Measurements from ENCODE around the gene PRDX5.

The PRDX5 gene

GRCh38 chr11:64327993-64328392, 10.1 kb downstream of the PRDX5 start:
- no peak for DNase-seq

- DNase-seq = no peak
Measured at GRCh38 chr11:64330888-64331287, 13.0 kb downstream of the PRDX5 start.

DNA sequence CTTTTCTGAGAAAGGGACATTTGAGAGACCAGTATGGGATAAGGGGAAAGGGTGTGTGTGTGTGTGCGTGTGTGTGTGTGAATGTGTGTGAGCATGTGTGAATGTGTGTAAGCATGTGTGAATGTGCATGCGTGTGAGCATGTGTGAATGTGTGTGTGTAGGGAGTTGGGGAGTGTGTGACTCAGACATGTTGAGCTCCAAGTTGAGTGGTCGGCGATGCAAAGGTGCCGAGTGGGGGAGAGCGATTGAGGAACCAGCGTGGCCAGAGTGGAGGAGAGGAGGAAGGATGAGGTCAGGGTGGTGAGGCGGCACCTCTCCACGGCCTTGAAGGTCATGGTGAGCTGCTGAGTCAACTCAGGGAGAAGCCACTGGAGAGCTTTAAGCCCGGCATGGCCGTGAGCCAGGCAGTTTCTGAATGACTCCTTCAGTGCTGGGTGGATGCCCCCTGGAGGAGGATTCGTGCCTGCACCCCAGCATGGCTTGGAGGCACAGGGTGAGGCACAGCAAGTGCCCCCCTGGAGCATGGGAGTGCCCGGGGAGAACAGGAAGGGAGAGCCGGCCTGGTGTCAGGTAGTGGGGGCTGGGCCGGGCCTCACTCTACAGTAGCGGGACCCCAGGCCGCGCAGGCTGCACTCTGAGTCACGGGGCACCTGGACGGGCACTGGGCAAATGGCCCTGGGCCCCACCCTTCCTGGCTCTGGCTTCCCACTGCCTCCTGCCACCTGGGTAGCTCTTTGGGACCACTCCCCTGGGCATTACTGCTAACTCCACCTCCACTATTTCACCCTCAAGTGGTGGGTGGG, 13.8 kb downstream of the PRDX5 start:
- no peak for DNase-seq

DNA sequence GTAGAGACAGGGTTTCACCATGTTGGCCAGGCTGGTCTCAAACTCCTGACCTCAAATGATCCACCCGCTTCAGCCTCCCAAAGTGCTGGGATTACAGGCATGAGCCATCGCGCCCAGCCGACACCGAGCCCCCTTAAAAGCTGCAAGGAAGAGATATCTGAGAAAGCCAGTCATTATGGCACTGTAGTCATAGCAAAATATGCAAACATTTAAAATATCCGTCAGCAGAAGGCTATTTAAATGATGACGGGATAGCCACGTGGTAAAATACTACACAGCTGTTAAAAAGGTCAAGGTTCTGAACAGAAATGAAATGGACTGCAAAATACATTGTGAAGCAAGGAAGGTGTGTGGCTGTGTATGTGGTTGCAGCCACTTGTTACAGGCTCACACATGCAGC, 15.6 kb downstream of the PRDX5 start:
- no peak for DNase-seq

- DNase-seq = peak; percentile 60
Measured at GRCh38 chr11:64334764-64335735, 17.1 kb downstream of the PRDX5 start.

DNA sequence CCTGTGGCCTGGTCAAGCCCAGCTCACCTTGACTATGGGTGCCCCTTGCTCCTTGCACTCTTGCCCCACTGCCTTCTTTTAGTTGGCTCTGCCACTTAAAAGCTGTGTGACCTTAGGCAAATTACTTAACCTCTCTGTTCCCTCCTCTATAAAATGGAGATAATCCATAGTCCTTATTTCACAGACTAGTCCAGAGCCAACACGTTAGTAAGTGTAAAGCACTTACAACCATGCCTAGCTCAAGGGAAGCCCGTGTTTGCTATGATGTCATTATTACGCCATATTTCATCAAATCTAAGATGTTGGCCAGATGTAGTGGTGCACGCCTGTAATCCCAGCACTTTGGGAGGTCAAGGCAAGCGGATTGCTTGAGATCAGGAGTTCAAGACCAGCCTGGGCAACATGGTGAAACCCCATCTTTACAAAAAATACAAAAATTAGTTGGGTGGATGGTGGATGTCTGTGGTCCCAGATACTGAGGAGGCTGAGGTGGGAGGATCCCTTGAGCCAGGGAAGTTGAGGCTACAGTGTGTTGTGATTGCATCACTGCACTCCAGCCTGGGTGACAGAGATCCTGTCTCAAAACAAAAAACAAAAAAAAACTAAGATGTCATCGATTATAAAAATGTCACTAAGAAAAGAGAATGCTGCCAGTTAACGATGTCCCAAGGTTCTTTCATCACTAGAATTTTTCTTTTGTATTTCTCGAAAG, 19.8 kb downstream of the PRDX5 start:
- DNase-seq = no peak

DNA sequence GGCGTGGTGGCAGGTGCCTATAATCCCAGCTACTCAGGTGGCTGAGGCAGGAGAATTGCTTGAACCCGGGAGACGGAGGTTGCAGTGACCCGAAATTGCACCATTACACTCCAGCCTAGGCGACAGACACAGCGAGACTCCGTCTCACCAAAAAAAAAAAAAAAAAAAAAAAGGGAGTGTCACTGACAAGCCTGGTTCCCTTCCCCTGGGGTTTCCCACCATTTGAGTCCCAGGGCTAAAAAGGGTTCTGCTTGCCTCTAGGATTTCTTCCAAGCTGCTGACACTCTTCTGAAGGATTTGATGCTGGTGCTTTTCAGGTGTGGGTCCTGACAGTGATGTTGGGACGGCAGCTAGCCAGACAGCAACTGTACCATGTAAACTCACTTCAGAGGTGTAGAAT, 20.8 kb downstream of the PRDX5 start:
- no peak for DNase-seq

DNA sequence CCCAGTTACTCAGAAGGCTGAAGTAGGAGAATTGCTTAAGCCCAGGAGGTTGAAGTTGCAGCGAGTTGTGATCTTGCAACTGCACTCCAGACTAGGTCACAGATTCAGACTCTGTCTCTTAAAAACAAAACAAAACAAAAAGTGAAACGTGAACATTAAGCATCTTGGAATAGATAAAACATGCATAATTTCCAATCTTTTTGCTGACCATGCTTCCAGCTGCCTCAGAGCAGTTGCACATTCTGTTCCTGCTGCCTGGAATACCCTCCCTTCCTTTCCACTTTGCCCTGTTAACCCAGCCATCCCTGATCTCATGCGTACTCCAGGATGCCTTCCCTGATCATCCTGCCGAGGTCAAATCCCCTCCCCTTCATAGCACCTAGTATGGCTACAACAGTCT, 21.4 kb downstream of the PRDX5 start:
- DNase-seq = no peak

- no peak for DNase-seq
Measured at GRCh38 chr11:64339754-64340408, 22.0 kb downstream of the PRDX5 start, which contains the start of gene CCDC88B. TSS of gene CCDC88B (plus strand) at chr11:64340204. CDS start at chr11:64340267, 63 bp downstream.

DNA sequence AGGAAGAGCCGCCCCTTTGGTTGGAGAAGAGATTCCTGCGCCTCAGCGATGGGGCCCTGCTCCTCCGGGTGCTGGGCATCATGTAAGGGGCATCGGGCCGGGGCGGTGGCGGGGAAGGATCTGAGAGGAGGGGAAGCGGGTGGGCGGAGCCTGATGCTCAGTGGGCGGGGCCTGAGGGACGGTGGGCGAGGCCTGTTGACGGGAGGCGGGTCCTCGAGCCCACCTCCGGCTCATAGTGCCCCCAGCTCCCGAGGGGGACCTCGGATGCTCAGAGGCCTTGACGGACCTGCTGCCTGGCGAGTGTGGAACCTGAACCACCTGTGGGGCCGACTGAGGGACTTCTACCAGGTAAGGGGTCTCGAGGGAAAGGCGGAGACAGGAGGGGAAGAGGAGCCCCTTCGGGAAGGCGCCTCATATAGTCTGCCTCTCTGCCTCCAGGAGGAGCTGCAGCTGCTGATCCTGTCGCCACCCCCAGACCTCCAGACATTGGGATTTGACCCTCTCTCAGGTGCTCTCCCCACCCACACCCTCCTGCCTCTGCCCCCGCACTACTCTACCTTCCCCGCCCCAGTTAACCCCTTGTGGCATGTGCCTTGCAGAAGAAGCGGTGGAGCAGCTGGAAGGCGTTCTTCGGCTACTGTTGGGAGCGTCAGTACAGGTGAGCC, 22.9 kb downstream of the PRDX5 start:
- no peak for DNase-seq

GRCh38 chr11:64341429-64341828, 23.5 kb downstream of the PRDX5 start:
- DNase-seq = no peak

- DNase-seq = peak; percentile 31
Measured at GRCh38 chr11:64341851-64342791, 24.2 kb downstream of the PRDX5 start.

DNA sequence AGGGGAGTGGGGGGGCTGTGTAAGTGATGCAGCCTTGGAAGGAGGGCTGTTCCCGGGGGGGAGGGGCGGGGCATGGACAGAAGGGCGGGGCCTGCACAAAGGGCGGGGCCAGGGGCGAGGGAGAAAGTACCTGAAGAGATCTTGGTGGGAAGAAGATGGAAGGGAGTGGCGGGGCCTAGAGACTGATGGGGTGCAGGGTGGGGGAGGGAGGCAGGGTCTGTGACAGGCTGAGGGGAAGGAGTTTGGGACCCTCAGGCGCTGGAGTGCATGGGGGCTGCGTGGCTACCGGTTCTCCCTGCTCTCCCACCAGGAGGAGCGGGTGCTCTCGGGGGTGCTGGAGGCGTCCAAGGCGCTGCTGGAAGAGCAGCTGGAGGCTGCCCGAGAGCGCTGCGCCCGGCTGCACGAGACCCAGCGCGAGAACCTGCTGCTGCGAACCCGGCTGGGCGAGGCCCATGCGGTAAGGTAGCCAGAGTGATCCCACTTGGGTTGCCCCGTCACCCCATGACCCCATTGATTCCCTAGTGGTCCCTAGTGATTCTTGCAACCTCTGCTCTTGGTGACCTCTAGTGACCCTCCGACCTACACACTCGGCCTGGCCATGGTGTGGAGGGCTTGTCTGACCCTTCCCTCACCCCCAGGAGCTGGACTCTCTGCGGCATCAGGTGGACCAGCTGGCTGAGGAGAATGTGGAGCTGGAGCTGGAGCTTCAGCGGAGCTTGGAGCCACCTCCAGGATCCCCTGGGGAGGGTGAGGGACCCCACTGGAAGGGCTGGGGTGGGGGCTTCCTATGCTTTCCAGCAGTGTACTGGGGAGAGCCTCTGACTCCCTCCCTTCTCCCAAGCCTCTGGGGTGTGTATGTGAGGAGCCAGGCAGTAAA, 25.2 kb downstream of the PRDX5 start:
- DNase-seq = no peak

DNA sequence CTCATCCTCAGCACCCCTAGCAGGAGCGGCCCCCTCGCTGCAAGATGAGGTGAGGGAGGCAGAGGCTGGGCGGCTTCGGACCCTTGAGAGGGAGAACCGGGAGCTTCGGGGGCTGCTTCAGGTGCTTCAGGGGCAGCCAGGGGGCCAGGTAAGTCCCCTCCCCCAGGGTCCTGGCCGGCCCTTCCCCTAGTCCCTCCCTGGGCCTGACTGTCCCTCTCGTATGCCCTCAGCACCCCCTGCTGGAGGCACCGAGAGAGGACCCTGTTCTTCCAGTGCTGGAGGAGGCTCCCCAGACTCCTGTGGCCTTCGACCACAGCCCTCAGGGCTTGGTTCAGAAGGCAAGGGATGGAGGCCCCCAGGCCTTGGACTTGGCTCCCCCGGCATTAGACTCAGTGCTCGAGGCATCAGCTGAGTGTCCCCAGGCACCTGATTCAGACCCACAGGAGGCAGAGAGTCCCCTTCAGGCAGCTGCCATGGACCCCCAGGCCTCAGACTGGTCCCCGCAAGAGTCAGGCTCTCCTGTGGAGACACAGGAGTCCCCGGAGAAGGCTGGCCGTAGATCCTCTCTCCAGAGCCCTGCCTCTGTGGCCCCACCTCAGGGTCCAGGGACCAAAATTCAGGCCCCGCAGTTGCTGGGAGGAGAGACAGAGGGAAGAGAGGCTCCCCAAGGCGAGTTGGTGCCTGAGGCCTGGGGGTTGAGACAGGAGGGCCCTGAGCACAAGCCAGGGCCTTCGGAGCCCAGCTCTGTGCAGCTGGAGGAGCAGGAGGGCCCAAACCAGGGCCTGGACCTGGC, 26.0 kb downstream of the PRDX5 start:
- DNase-seq = no peak

DNA sequence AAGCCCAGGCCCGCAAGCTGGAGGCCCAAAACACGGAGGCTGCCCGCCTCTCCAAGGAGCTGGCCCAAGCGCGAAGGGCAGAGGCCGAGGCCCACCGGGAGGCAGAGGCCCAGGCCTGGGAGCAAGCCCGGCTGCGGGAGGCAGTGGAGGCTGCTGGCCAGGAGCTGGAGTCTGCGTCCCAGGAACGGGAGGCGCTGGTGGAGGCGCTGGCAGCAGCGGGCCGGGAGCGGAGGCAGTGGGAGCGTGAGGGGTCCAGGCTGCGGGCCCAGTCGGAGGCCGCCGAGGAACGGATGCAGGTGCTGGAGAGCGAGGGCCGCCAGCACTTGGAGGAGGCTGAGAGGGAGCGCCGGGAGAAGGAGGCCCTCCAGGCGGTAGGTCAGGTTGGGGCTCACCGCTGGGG, 26.9 kb downstream of the PRDX5 start:
- DNase-seq = no peak

GRCh38 chr11:64347193-64347867, 29.4 kb downstream of the PRDX5 start:
- DNase-seq = no peak

DNA sequence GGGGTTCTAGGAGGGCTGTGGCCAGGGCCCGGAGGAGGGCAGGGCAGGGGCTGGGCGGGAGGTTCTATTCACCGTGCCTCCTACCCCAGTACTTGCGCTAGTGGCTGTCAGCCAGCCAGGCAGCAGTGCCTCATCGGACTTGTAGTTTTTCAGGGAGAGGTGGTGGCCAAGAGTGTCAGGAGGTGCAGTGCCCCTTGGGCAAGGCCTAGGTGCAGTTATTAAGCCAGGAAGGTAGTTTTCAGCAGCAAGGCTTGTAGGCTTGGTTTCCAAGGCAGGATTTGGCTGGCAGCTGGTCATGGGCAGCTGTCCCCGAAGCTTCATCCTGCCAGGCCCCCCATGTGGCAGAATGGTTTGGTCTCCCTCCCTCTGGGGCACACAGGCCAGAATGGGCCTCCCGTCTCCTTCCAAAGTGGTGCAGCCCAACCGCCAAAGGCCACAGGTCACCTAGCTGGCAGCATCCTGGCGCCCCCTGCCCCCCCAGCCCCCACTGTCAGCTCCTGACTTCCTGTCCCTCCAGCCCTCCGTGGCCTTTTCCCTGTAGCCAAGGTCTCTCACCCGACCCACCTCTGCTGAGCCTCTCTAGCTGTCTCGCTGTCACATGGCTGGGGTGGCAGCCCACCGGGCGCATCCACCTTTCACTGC, 30.6 kb downstream of the PRDX5 start:
- DNase-seq = no peak

DNA sequence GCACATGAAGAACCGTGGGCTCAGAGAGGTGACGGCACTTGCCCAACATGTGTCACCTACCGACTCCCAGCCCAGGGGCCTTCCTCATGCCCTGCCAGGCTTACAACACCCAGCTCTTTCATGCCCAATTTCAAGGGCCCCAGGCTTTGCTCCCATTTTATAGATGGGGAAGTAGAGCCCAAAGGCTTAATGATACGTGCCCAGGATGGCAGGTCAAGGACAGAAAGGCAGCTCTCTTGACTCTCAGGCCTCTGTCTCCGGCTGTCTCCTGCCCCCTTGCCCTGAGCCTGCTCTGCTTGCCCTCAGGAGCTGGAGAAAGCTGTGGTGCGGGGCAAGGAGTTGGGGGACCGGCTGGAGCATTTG, 31.1 kb downstream of the PRDX5 start:
- no peak for DNase-seq

Data from NCI-H2107 (cell line).